GM18505 (cell line): ENCODE measurements around the gene ELOVL6.
"Not testable (repeated sequence)": the region's sequence is repeated elsewhere in the genome, so short reads cannot be mapped to it uniquely, and the experiment has no call there.

ENCODE experiments used
- ATAC-seq: cut with Tn5 transposase; IDR thresholded peaks from one replicate; pipeline ENCODE4 v1.9.1; 2021; ENCODE audit not compliant: unreplicated experiment
- POLR2A ChIP-seq: IDR thresholded peaks from 4 replicates; pipeline ENCODE4 v1.6.1; 2011; ENCODE audit warnings: borderline replicate concordance; ENCODE audit not compliant: insufficient read depth, insufficient read length; ENCODE audit errors: extremely low read depth

Gene ELOVL6

GRCh38 chr4:110085131-110085530, 113.3 kb downstream of the ELOVL6 start:
- TF ChIP-seq POLR2A, result no peak
- peak; percentile 60 for ATAC-seq

GRCh38 chr4:110084154-110084553, 114.3 kb downstream of the ELOVL6 start:
- no peak for ATAC-seq
- no peak for TF ChIP-seq POLR2A

DNA sequence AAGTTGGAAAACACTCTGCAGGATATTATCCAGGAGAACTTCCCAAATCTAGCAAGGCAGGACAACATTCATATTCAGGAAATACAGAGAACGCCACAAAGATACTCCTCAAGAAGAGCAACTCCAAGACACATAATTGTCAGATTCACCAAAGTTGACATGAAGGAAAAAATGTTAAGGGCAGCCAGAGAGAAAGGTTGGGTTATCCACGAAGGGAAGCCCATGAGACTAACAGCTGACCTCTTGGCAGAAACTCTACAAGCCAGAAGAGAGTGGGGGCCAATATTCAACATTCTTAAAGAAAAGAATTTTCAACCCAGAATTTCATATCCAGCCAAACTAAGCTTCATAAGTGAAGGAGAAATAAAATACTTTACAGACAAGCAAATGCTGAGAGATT, 120.3 kb downstream of the ELOVL6 start:
- not testable (repeated sequence) for ATAC-seq

- not testable (repeated sequence) for ATAC-seq
Measured at GRCh38 chr4:110076828-110077227, 121.6 kb downstream of the ELOVL6 start.

DNA sequence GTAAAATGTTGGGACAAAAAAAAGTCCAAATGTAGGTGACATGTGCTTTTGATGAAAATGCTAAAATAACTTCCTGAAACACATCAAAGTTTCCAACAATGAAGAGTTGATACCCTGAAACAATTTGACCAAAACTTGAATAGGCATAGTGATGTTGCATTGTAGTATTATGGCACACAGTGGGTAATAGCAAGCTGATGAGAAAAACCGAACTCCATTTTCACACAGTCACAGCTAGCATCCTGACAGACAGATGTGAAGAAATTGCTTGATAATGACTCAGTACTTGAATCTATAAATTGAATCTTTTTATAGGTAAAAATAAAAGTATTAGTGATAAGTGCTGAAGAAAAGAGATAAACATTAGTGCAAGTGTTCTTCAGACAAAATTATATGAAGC, 122.5 kb downstream of the ELOVL6 start:
- TF ChIP-seq POLR2A, result no peak
- no peak for ATAC-seq

DNA sequence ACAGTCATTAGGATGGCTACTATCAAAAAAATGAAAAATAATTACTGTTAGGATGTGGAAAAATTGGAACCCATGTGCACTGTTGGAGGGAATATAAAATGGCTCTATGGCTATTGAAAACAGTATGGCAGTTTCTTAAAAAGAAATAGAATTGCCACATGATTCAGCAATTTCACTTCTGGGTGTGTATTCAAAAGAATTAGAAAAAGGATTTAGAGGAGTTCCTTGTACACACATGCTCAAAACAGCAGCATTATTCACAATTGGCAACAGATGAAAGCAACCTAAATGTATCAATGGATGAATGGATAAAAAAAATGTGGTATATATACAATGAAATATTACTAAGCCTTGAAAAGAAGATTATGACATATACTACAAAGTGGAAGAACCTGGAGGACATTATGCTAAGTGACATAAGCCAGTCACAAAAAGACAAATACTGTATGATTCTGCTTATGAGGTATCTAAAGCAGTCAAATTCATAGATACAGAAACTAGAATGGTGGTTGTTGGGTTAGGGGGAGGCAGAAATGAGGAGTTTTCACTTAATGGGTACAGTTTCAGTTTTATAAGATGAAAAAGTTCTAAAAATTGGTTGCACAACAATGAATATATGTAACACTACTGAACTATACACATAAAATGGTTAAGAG, 123.2 kb downstream of the ELOVL6 start:
- no peak for ATAC-seq
- TF ChIP-seq POLR2A, result no peak

DNA sequence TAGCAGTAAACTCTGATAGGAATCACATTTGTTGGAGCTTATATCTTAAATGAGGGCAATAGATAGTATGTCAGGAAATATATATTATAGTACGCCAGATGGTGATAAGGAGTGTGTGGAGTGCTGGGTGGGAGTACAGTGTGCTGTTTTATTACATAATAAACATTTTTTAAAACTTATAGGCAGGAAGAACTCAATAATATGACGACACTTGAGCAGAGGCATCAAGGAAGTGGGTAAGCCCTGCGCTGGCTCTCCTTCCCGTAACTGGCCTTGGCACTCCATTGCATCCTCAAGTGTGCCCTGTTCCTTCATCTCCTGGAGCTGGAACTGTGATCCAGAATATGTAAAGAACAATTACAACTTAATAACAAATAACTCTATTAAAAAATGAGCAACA, 123.8 kb downstream of the ELOVL6 start:
- ATAC-seq, result no peak
- no peak for TF ChIP-seq POLR2A

- no peak for TF ChIP-seq POLR2A
- ATAC-seq, result no peak
Measured at GRCh38 chr4:110073053-110073845, 125.2 kb downstream of the ELOVL6 start.

DNA sequence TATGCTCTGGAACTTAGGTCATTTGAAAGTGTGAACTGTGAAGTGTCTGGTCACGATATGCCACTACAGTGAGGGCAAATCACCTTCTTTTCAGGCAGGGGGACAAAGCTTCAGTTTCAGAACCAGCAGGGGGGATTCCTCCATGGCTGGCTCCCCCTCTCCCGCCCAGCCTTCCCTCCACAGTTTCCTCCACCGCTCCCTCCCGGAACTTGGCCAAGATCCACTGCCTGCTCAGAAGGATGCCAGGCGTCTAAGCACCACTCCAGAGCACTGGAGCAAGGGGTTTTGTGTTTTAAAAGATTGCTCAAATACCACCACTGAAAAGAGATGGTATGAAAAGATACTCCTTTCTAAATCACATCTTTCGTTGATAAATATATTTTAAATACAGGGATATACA, 126.9 kb downstream of the ELOVL6 start:
- TF ChIP-seq POLR2A, result no peak
- no peak for ATAC-seq

- no peak for ATAC-seq
Measured at GRCh38 chr4:110068248-110068647, 130.2 kb downstream of the ELOVL6 start.

GRCh38 chr4:110064934-110065333, 133.5 kb downstream of the ELOVL6 start:
- no peak for ATAC-seq
- no peak for TF ChIP-seq POLR2A

More at GRCh38 chr4:110068248-110068647, 130.2 kb downstream of the ELOVL6 start:
- no peak for TF ChIP-seq POLR2A

DNA sequence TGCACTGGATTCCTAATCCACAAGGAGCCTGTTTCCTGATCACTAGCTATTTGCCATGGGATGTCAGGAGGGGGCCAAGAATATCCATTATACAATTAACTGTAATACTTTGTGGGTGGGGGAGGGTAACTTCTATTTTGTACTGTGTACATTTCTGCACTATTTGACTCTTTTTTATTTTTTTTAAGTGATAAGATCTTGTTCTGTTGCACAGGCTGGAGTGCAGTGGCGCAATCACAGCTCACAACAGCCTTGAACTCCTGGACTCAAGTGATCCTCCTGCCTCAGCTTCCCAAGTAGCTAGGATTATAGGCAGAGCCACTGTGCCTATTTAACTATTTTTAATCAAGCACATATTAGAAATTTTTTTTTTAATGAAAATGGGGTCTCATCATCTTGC, 134.1 kb downstream of the ELOVL6 start:
- ATAC-seq, result no peak
- no peak for TF ChIP-seq POLR2A

DNA sequence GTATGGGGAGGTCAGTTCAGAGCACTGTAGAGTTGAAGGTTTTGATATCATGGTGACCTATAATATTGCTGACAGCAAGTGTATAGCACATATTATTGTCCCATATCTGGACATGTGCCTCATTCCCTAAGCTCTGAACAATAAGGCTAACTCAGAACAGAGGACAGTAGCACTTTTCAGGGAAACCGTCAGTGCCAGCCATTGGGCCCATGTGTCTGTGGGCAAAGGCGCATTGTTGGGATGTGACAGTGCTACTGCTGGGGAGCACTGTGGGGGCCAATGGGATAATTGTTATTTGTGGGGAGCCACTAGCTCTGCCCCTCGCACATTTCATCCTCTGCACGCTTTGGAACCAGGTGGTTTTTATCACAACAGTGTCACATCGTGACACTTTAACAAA, 136.2 kb downstream of the ELOVL6 start:
- no peak for TF ChIP-seq POLR2A
- no peak for ATAC-seq

DNA sequence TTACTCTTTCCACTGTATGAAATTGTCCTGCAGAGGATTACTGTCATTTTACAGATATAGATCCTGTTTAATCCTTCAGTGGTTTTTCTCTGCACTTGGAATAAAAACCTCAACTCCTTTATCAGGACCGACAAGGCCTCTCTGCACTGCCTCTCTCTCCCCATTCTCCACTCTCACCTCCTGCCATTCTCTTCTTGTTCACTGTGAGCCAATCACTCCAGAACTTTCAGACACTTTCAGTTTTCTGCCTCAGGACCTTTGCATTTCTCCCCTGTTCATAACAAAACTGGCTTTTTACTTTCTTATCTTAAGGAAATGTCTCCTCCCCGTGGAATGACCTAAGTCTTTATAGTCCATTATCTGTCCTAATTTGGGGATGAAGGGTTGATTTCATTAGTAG, 137.3 kb downstream of the ELOVL6 start:
- ATAC-seq, result no peak
- no peak for TF ChIP-seq POLR2A
